NK-92 (cell line): ENCODE results near the gene DCAF12L2.
"Not testable (repeated sequence)": the region's sequence is repeated elsewhere in the genome, so short reads cannot be mapped to it uniquely, and the experiment has no call there.

ENCODE experiments used
- DNase-seq: peaks from one replicate; lab custom pipeline; 2025; ENCODE audit not compliant: unreplicated experiment; lab: John Stamatoyannopoulos, UW

Gene DCAF12L2

GRCh38 chrX:126165721-126166461, at the start of gene DCAF12L2:
Gene DCAF12L2 (minus strand): TSS chrX:126166289. CDS start chrX:126165924, 365 bp downstream.
- no peak for DNase-seq

DNA sequence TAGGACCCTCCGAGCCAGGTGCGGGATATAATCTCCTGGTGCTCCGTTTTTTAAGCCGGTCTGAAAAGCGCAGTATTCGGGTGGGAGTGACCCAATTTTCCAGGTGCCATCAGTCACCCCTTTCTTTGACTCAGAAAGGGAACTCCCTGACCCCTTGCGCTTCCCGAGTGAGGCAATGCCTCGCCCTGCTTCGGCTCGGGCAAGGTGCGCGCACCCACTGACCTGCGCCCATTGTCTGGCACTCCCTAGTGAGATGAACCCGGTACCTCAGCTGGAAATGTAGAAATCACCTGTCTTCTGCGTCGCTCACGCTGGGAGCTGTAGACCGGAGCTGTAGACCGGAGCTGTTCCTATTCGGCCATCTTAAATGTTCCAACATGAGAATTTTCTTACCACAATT, 24.8 kb upstream of the DCAF12L2 start:
- DNase-seq: not testable (repeated sequence)

GRCh38 chrX:126177133-126177840, 11.2 kb upstream of the DCAF12L2 start:
- DNase-seq: no peak

GRCh38 chrX:126170720-126171119, 4.6 kb upstream of the DCAF12L2 start:
- DNase-seq: no peak

GRCh38 chrX:126167560-126167959, 1.5 kb upstream of the DCAF12L2 start:
- DNase-seq: no peak

- no peak for DNase-seq
Measured at GRCh38 chrX:126165401-126165720, 728 bp downstream of the DCAF12L2 start.

DNA sequence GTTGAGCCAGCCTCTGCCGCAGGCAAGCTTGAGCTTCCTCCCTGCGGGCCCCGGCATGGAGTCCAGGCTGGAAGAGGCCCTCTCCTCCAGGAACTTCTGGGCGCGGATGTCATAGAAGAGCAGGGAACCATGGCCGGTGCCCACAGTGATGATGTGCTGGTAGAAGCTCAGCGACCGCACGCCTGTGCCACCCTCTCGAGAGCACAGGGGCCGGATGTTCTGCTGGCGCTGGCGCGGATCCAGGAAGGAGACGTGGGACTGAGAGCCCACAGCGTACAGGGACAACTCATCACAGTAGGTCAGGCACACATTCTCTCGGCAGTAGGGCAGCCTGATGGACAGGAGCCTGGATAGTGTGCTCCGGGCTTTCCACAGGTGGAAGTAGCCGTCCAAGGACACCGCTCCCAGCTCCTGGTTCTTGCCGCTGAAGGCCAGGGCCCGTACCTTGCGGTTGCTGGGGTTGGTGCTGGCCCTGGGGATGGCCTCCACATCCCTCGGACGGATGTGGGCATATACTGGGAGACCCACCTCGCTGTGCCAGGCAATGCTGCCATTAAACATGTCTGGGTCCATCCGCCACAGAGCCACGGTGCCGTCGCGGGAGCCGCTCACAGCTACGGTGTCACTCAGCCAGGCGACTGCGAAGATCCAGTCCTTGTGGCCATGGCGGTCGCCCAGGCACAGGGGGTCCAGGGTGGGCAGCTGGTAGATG, 1.2 kb downstream of the DCAF12L2 start:
- no peak for DNase-seq

DNA sequence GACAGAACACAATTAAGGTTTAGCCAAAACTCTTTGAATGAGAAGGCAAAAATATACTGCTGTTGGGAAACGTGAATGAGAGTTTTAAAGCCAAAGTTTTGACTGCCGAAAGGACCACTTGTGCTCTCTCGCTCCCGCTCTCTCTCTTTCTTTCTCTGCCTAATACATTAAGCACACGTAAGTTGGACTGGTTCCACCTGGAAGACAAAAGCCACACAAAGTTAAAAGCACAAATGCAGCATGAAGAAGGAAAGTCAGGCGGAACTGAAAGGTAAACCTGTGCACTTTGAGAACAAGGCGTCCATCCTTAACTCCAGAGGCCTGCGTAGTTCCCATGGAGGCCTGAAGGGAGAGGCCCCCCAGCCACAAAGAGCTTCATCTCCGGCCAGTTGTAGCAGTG, 1.9 kb downstream of the DCAF12L2 start:
- no peak for DNase-seq

DNA sequence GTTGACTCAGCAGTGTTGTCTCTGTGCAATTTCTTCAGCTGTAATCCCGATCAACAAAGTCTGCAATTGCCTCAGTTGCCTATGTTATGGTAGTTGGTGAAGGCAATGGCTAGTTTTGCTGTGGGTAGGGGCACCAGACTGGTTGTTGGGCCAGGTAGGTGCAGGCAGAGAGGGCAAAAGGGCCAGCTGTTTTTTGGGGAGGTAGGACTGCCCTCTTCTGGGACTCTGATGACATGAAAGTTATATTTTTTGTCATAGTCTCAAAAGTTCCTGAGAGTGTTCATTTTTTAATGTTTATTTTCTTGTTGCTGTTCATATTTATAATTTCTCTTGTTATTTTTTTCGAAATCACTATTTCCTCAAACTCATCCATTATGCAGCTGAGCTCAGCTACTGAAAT, 25.1 kb downstream of the DCAF12L2 start:
- DNase-seq: no peak

DNA sequence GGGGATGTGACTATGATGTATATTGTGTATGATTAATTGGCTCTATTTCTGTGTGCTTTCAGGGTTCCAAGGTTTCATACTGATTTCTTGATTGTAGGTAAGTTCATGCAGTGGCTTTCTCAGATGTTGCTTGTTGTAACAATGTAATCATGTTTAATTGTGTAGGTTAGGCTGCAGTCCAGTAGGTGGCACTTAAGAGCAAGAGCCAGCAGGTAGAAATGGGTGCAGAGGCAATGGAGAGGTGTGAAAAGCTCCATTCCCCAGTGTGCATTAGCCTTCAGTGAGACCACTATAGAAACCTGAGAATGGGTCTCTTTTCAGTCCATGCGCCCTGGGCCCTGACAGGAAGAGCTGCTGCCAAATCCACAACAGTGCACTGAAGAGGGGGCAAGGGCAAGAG, 28.2 kb downstream of the DCAF12L2 start:
- no peak for DNase-seq

GRCh38 chrX:126124721-126125120, 41.4 kb downstream of the DCAF12L2 start:
- DNase-seq: no peak
